ENCODE measurements around the gene IGFBP5. TPM values are rescaled to one million over a fixed set of nuclear protein-coding genes. Genes with fewer than 3 reads are reported as not detected.
A peak's percentile ranks its signal among the peaks of the same experiment; 100 is the strongest.

Gene IGFBP5
- total RNA-seq, 4 donors from 2014 or later, result 178 to 1,859 (median 1,369) TPM

DNA sequence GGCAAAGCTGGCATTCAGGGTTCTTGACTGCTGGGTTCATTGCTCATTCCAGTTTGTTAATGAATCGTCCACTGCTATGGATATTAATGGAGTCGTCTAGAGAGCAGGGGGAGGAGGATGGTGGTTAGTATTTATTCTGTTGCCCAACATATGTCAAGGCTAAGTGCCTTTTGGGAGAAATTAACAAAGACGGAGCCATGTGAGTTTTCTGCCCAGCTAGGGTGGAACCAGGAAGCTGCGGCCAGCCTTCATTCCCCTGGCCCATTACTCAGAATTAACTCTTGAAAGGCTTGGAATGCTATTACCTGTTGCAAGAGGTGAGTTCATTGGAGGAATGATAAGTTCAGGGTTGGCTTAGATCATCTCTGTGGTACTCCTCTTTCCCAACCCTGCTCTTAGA, 42.8 kb downstream of the IGFBP5 start:
- Histone ChIP-seq H3K4me3 (no peak overlapping the region), H3K27ac (peak overlapping the region in 1 of 4 donors; percentile 29), H3K27me3 (no peaks in the 10 kb centered on the region), H3K4me1 (peaks cover 0 to 32% (median 0%) of the 10 kb centered on the region in 4 donors), H3K36me3 (no peaks in the 10 kb centered on the region), H3K9me3 (no peaks in the 10 kb centered on the region)
- DNase-seq (ENCODE audit: low spot score in 2 of 2), result no peak
- TF ChIP-seq POLR2A (IDR thresholded peaks at IDR 0.05) (no peak), EP300 (IDR thresholded peaks at IDR 0.05) (no peak)
- TF ChIP-seq, protein P1, sequence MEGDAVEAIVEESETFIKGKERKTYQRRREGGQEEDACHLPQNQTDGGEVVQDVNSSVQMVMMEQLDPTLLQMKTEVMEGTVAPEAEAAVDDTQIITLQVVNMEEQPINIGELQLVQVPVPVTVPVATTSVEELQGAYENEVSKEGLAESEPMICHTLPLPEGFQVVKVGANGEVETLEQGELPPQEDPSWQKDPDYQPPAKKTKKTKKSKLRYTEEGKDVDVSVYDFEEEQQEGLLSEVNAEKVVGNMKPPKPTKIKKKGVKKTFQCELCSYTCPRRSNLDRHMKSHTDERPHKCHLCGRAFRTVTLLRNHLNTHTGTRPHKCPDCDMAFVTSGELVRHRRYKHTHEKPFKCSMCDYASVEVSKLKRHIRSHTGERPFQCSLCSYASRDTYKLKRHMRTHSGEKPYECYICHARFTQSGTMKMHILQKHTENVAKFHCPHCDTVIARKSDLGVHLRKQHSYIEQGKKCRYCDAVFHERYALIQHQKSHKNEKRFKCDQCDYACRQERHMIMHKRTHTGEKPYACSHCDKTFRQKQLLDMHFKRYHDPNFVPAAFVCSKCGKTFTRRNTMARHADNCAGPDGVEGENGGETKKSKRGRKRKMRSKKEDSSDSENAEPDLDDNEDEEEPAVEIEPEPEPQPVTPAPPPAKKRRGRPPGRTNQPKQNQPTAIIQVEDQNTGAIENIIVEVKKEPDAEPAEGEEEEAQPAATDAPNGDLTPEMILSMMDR (IDR thresholded peaks at IDR 0.05), result no peak
- 20 to 31% methylated on average over 4 of the region's 4 CpGs for WGBS, 2 donors

DNA sequence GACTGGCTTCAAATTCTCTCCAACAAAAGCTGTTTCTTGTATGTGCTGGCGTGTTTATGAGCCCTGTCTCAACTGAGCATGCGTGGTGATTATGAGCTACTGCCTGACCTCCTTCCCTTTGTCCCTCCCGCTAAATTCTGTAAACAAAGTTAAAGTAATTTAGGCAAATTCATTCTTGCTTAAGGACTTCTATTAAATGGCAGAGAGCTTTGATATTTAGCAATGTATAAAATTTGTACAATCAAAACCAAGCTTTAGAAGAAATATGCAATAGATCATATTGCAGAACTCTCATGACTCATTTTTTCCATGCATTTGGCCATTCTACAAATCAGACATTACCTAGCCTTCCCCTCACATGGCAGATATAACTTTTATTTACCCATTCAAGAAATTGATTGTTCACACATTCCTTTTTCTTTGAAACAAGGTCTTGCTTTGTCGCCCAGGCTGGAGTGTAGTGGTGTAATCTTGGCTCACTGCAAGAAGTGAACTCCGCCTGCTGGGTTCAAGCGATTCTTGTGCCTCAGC, 43.9 kb downstream of the IGFBP5 start:
- H3K27me3 ChIP-seq, result no peaks in the 10 kb centered on the region
- WGBS, 2 donors, result 64 to 68% methylated on average over 6 of the region's 6 CpGs
- TF ChIP-seq EP300 (IDR thresholded peaks at IDR 0.05) (no peak), POLR2A (IDR thresholded peaks at IDR 0.05) (no peak)
- TF ChIP-seq, protein P1 (IDR thresholded peaks at IDR 0.05), result no peak
- no peak overlapping the region for H3K27ac ChIP-seq
- H3K36me3 ChIP-seq, result no peaks in the 10 kb centered on the region
- H3K9me3 ChIP-seq, result no peaks in the 10 kb centered on the region
- DNase-seq (ENCODE audit: low spot score in 2 of 2), result no peak
- H3K4me1 ChIP-seq, result peaks cover 0 to 32% (median 0%) of the 10 kb centered on the region in 4 donors
- H3K4me3 ChIP-seq, result no peak overlapping the region

DNA sequence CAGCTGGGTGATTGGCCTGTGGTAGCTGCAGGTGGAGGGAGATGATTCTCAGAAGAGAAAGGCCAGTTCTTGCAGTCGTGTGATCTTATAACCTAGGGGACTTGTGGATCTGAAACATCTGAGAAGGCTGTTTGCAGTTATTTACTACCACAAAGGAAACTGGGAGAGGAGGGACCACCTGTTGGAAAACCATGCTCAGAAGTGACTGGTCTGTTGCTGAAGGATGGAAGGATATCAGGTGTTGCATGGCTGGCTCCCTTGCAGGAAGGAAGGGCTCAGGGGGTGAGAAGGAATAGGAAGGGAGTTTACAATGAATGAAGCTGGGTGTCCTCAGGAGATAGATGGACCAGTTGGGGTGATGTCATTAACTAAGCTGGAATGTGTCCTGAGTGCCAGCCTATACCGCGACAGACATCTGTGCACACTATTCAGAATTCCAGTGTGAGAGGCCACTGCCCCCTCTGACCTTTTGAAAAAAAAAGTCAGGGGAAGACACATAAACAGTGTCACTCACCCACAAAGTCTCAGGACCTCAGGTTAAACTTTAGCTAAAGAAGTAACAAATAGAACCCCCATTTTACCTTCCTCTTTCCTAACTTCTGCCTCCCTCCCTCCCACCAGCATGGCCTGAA, 44.6 kb downstream of the IGFBP5 start:
- no peaks in the 10 kb centered on the region for H3K36me3 ChIP-seq
- no peak overlapping the region for H3K27ac ChIP-seq
- no peaks in the 10 kb centered on the region for H3K27me3 ChIP-seq
- no peaks in the 10 kb centered on the region for H3K9me3 ChIP-seq
- TF ChIP-seq EP300 (IDR thresholded peaks at IDR 0.05) (no peak), POLR2A (IDR thresholded peaks at IDR 0.05) (no peak)
- TF ChIP-seq, protein P1 (IDR thresholded peaks at IDR 0.05), result no peak
- DNase-seq (ENCODE audit: low spot score in 2 of 2), result no peak
- H3K4me1 ChIP-seq, result peaks cover 0 to 32% (median 0%) of the 10 kb centered on the region in 4 donors
- WGBS, 2 donors, result 59 to 78% methylated on average over 3 of the region's 3 CpGs
- no peak overlapping the region for H3K4me3 ChIP-seq

DNA sequence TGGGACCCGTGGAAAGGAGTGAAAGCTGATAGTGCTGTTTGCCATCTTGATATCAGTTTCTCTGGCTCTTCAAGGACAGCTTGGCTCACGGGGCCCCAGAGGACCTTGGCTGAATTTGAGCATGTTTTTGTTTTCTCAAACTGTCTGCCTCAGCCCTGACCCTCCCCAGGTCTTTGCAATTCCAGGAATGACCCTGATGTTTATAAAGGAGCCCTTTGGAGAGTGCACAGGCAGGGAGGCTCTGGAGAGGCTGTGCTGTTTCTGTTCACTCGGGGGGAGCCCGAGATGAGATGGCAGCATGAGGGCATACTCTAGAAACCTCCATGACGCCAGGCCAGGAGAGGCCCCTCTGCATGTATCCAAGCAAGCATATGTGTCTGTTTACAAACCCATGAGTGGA, 45.8 kb downstream of the IGFBP5 start:
- no peak overlapping the region for H3K4me3 ChIP-seq
- 47 to 55% methylated on average over 5 of the region's 5 CpGs for WGBS, 2 donors
- no peak overlapping the region for H3K27ac ChIP-seq
- H3K27me3 ChIP-seq, result no peaks in the 10 kb centered on the region
- no peak for TF ChIP-seq EP300 (IDR thresholded peaks at IDR 0.05)
- TF ChIP-seq, protein P1 (IDR thresholded peaks at IDR 0.05), result no peak
- no peak for TF ChIP-seq POLR2A (IDR thresholded peaks at IDR 0.05)
- no peak for DNase-seq (ENCODE audit: low spot score in 2 of 2)
- peaks cover 0 to 36% (median 2%) of the 10 kb centered on the region in 4 donors for H3K4me1 ChIP-seq
- no peaks in the 10 kb centered on the region for H3K9me3 ChIP-seq
- no peaks in the 10 kb centered on the region for H3K36me3 ChIP-seq

DNA sequence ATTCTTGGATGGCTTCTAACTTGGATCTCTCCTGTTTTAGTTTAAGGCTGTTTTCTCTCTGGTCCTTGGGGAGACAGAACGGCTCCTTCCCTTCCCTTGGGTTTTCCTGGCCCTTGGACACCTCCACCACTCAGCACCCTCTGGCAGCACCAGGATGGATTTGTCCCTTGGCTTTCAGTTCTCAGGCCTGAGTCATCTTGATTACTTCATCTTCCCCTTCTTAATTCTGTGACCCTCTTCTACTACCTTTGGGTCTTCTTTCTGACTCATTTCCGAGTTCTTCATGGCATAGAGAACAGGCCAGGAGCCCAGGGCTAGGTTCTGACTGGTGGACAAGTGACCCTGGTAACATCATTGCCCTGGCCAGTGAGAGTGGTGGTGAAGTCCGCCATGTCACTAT, 47.2 kb downstream of the IGFBP5 start:
- no peaks in the 10 kb centered on the region for H3K9me3 ChIP-seq
- H3K4me1 ChIP-seq, result peaks cover 0 to 46% (median 5%) of the 10 kb centered on the region in 4 donors
- TF ChIP-seq POLR2A (IDR thresholded peaks at IDR 0.05) (no peak), EP300 (IDR thresholded peaks at IDR 0.05) (peak in 1 of 2 donors; percentile 44)
- TF ChIP-seq, protein P1 (IDR thresholded peaks at IDR 0.05), result no peak
- DNase-seq (ENCODE audit: low spot score in 2 of 2), result no peak
- no peaks in the 10 kb centered on the region for H3K27me3 ChIP-seq
- 74 to 79% methylated on average over 3 of the region's 3 CpGs for WGBS, 2 donors
- no peak overlapping the region for H3K27ac ChIP-seq
- H3K36me3 ChIP-seq, result no peaks in the 10 kb centered on the region
- H3K4me3 ChIP-seq, result no peak overlapping the region

All from tibial nerve (tissue), 4 donors.